Hematopoietic multipotent progenitor cell treated with erythropoietin and hydrocortisone succinate and interleukin-3 and kit ligand, for 17 days (in vitro differentiated cells): ENCODE data around the gene THBS4.

Source experiments
- DNase-seq: peaks from one replicate; pipeline ENCODE4 v3.0.0-alpha.2; 2015; ENCODE audit warnings: low spot score

Gene THBS4

GRCh38 chr5:80034962-80035821 is at the start of gene THBS4:
TSS of gene THBS4 (plus strand) at chr5:80035348. CDS start at chr5:80035538, 190 bp downstream.
- no peak for DNase-seq

GRCh38 chr5:79986260-79986659 is 48.9 kb upstream of the THBS4 start:
- DNase-seq: no peak

DNA sequence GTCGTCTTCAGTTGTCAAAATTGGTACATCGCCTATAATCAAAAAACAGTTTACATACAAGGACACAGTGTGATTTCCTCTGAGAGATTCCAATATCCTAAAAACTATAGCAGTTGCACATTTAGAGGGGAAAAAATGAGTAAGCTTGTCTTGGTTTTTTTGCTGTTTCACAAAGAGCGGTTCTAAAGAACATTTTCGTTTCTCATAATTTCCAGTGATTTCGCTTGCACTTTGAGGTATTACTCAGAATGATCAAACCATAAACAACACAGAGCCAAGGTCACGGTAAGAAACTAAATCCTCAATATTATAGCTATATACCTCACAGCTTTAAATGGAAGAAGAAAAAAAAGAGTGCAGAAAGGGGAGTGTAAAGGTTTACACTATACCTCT is 44.9 kb upstream of the THBS4 start:
- no peak for DNase-seq

DNA sequence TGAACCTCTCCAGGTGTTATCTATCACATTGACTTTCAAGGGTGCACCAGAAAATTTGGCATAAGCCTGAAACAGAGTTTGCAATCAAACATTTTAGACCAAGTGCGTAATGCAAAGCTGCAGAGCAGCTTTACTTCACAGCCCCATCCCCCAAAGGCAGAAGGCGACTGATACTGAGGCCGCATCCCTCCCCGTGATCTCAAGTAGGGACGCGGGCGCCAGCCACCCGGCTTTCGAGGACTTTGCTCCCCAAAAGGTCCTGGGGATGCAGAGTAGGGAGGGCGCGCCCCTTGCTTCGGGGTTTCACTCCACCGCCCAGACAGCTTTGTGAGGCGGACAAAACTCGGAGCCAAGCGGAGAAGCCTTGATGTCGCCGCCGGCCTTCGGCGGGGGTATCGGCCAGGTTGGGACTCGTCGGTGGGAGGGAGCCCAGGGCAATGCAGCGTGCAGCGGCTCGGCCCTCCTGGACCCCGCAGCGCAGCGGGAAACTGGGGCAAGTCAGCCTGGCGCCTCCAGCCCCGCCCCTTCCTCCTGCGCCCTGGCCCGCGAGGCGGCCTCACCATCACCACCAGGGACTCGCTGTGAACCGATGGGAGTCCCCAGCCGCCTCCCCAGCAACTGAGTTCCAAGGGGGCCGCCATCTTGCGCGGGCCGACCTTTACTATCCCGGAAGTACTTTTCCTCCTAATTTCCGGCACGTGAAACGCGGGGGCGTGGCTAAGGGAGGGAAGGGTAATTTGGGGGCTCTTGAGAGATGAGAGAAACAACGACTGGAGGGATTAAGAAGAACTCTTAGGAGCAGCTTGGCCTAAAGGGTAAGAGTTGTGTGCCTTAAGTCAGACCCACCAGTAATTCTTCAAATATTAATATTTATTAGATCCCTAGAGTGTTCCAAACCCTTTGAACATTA is 44.3 kb upstream of the THBS4 start, which contains the start of gene MTX3:
Gene MTX3 (minus strand): TSS at position 665 of the 910 bp plus-strand sequence. CDS start 24 bp downstream, at position 641.
- peak; percentile 46 for DNase-seq

DNA sequence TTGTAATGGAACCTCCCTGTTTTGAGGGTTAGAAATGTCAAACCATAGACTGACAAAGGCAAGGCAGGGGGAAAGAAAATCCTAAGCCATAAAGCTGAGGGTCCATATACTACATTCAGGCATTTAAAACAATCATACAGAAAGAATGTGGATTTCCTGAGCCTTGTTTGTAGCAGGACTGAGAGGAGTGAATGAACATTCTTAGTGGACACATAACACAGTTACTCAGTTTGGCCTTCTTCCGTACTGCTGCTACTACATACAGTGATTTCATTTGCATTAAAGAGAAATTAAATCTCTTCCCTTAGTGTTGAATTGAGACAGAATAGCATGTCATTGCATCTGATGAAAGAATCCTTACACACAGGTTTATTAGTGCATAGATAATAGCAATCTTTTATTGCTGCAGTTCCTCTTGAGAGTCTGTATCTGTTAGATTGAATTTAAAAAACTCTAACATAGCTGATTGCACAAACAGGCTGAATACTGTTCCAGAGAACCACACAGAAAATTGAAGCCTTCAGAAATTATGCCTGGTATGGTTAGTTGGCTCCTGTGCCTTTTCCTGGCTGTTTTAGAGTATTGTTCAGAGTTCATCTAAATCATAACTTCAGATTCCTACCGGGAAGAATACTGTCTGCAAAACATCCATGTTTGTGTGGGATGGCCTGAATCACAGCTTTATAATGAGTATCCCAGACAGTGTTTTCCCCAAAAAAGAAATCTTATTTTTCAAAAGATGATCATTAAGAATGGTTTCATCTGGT is 42.1 kb upstream of the THBS4 start:
- DNase-seq: no peak

- no peak for DNase-seq
Observed at GRCh38 chr5:79999722-80000121, 35.4 kb upstream of the THBS4 start.

- no peak for DNase-seq
Observed at GRCh38 chr5:80002677-80003076, 32.5 kb upstream of the THBS4 start.

DNA sequence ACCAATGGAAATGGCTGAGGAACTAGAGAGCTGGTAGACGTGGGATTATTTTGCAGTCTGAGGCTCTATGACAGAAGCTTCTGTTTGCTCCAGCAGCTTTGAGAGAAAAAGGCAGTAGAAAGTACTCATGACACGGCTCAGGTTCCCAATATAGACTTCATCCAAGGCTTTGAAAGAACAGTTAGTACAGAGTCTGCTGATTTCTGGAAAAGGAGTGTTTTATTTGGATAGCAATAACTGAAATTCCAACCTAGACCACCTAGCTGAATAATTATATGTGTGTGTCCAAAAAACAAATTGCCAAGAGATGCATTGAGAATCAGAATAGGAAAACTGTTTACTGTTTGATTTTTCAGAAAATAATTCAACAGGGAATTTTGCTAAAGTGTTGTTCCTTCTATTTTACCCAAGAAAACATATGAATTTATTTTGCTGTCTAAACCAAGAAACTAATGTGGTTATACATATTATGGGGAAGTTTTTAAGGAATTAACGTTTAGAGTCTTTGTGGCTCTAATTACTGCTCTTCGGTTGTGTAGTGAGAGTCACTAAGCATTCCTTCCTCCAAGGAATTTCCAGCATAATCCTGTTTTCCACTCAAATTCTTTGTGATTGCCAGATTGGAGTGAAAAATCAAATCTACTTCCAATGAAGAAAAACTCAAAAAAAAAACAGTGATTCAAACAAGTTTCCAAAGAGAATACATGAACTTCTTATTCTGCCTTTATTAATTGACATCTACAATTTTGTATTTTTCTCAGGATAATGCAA is 26.0 kb upstream of the THBS4 start:
- no peak for DNase-seq

DNA sequence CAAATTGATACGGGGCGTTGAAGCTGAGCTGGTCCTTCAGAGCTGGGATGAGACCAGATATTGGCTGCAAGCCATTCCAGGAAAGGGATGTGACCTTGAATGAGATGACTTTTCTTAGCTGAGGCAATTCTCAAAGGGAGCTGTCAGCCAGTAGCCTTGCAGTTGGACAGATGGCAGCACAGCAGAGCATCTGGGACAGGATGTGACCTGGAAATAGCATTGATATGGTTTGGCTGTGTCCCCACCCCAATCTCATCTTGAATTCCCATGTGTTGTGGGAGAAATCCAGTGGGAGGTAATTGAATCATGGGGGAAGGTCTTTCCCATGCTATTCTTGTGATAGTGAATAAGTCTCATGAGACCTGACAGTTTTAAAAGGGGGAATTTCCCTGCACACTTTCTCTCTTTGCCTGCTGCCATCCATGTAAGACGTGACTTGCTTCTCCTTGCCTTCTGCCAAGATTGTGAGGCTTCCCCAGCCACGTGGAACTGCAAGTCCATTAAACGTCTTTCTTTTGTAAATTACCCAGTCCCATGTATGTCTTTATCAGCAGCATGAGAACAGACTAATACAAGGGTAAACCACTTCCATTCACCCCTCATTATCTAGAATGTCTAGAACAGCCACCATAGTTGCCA is 24.3 kb upstream of the THBS4 start:
- DNase-seq: no peak

- no peak for DNase-seq
Observed at GRCh38 chr5:80025069-80025468, 10.1 kb upstream of the THBS4 start.

DNA sequence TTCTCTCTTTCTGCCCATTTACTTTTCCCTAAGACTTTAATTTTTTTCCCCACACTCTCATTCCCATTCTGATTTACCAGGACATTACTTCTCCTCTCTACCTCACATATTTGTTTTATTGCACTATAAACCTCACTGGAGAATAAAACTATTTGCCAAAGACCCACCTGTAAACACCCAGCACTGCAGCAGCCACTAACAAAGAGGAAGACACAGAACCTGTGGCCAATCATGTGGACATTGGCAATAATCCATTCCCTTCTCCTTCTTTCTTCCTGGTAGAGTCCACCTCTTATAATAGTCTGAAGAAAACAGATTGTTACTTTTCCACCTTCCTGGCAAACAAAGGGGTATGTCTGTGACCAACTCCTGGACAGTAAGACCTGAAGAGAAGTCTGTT is 8.3 kb upstream of the THBS4 start:
- DNase-seq: no peak

GRCh38 chr5:80031109-80031508 is 4.0 kb upstream of the THBS4 start:
- DNase-seq: no peak

DNA sequence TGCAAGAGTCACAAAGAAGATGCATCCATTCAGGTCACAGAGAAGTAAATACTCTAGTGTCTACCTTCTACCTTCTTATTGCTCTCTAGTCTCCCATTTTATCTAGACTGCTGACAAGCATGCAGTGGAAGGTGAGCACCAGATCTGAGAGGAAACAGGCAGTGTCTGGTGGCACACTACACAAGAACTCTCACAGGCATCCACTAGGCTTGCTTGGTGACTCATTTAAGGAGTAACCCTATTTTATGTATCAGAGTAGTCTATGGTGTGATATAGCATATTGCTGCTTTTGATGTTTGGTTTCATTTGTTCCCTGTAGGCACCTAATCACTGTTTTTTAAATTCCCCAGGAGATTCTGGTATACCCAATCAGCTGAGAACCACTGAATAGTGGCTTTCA is 1.6 kb upstream of the THBS4 start:
- DNase-seq: no peak

GRCh38 chr5:80034559-80034958 is 589 bp upstream of the THBS4 start:
- no peak for DNase-seq

DNA sequence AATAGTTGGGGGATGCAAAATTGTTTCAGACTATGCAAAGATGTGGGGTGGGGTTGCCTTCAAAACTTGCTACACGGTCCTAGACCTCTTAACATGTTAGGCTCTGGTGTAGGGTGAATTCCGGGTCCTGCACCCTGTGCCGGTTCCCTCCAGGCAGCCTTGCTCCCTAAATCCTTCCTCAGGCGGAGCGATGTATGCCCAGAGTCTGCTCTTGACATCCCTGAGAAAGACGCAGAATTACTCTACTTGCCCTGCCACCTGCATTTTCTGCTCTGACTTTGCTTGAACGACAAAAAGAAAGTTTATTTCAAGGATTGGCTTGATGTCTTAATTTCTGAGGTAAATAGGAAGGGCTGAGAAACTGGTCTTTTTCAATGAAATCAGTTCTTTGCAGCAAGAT is 691 bp downstream of the THBS4 start:
- DNase-seq: no peak

DNA sequence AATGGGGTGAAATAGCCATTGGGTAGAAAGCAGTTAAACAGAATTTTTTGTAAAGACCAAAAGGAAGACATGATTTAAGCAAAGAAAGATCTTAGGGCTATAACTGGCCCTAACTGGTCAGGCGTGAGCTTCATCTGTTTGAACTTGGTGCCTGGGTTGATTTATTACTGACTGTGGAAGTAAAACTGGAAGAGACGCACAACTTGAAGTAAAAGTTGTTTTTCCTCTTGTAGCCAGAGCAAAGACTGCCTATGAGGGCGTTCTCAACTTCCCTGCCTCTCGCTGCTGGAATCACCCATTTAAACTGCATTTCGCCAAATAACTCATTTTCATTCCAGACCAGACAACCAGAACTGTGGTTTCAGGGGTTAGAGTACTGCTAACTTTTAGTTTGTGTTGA is 1.5 kb downstream of the THBS4 start:
- no peak for DNase-seq

GRCh38 chr5:80037366-80037765 is 2.2 kb downstream of the THBS4 start:
- DNase-seq: no peak

GRCh38 chr5:80039650-80040049 is 4.5 kb downstream of the THBS4 start:
- no peak for DNase-seq

GRCh38 chr5:80041527-80041926 is 6.4 kb downstream of the THBS4 start:
- no peak for DNase-seq

GRCh38 chr5:80042330-80042729 is 7.2 kb downstream of the THBS4 start:
- no peak for DNase-seq

DNA sequence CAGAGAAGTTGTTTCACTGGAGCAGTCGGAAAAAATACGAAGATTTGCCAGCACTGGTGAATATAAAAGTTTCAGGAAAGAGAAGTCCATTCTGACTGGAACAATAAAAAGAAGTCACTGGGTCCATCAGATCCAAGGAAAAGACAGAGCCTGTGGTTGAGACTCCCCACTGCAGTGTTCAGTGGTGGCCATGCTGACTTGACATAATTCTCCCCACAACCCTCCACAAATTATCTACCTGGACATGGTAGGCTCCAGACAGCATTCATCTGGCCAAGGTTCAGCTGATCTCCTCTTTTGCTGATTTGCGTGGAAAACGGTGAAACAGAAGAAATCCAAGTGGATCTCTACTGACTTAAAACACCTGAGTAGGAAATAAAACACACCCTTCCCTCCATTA is 8.0 kb downstream of the THBS4 start:
- DNase-seq: no peak
